HepG2 (cell line): ENCODE results near the gene RGN. TPM values are rescaled to one million over a fixed set of nuclear protein-coding genes. Genes with fewer than 3 reads are reported as not detected.

Source experiments
- EED ChIP-seq: sonication (generic); formaldehyde crosslinking; IDR thresholded peaks from 2 replicates; pipeline ENCODE4 v1.5.0; 2020; ENCODE audit warnings: mild to moderate bottlenecking, missing genetic modification reagents
- FOXC1 ChIP-seq: sonication (generic); formaldehyde crosslinking; IDR thresholded peaks from 2 replicates; pipeline ENCODE4 v1.8.0; 2022; ENCODE audit warnings: mild to moderate bottlenecking, missing genetic modification reagents, borderline replicate concordance
- HNF4A ChIP-seq: sonication (generic); formaldehyde crosslinking; IDR thresholded peaks from 2 replicates; pipeline ENCODE4 v1.4.0; 2020; ENCODE audit warnings: missing genetic modification reagents
- NBN ChIP-seq: fragments of 450-650 bp; conservative IDR thresholded peaks from 2 replicates; pipeline ENCODE4 v1.6.1; 2017
- NFATC3 ChIP-seq: sonication (generic); formaldehyde crosslinking; IDR thresholded peaks from 2 replicates; pipeline ENCODE4 v1.5.1; 2020; ENCODE audit warnings: mild to moderate bottlenecking, missing genetic modification reagents
- NFIC ChIP-seq: IDR thresholded peaks from 2 replicates; pipeline ENCODE4 v1.6.1; 2012; ENCODE audit warnings: mild to moderate bottlenecking, low read length, inconsistent platforms
- PAF1 ChIP-seq: IDR thresholded peaks from 2 replicates; pipeline ENCODE4 v1.6.1; 2016; ENCODE audit warnings: missing genetic modification reagents, missing compliant biosample characterization
- TBX2 ChIP-seq: sonication (generic); formaldehyde crosslinking; IDR thresholded peaks from 2 replicates; pipeline ENCODE4 v1.5.0; 2020; ENCODE audit warnings: missing genetic modification reagents, mild to moderate bottlenecking, borderline replicate concordance
- ZFP41 ChIP-seq: sonication (generic); formaldehyde crosslinking; IDR thresholded peaks from 2 replicates; pipeline ENCODE4 v1.4.0; 2020; ENCODE audit warnings: mild to moderate bottlenecking, missing genetic modification reagents, borderline replicate concordance
- ZKSCAN8 ChIP-seq: IDR thresholded peaks from 2 replicates; pipeline ENCODE4 v1.6.1; 2016; ENCODE audit warnings: borderline replicate concordance, missing genetic modification reagents, missing compliant biosample characterization
- ZNF232 ChIP-seq: sonication (generic); formaldehyde crosslinking; IDR thresholded peaks from 2 replicates; pipeline ENCODE4 v1.4.0; 2020; ENCODE audit warnings: missing genetic modification reagents, borderline replicate concordance
- ZNF317 ChIP-seq: sonication (generic); formaldehyde crosslinking; IDR thresholded peaks from 2 replicates; pipeline ENCODE4 v1.5.0; 2020; ENCODE audit warnings: mild to moderate bottlenecking, missing genetic modification reagents
- ZNF546 ChIP-seq: sonication (generic); formaldehyde crosslinking; conservative IDR thresholded peaks from 2 replicates; pipeline ENCODE4 v1.8.1; 2023; ENCODE audit warnings: mild to moderate bottlenecking, missing genetic modification reagents
- ZNF772 ChIP-seq: sonication (generic); formaldehyde crosslinking; IDR thresholded peaks from 2 replicates; pipeline ENCODE4 v1.5.0; 2020; ENCODE audit warnings: mild to moderate bottlenecking, missing genetic modification reagents
- ZNF850 ChIP-seq: sonication (generic); formaldehyde crosslinking; conservative IDR thresholded peaks from 2 replicates; pipeline ENCODE4 v1.9.0; 2021; ENCODE audit warnings: mild to moderate bottlenecking, missing genetic modification reagents
- polyA plus RNA-seq, 8 experiments: library from polyadenylated mRNA; depleted of rRNA in 3 of 8; stranded (reverse) in 7 of 8; unstranded in 1 of 8; fragments of >200 nt; fragmentation: Illumina TruSeq in 4 of 8; extraction: Trizol in 4 of 8; gene quantifications; 2 replicates each; pipeline versions ENCODE4 v1.2.1 to v1.2.3, GENCODE V29; 2011 to 2016; ENCODE audit warnings: low read depth in 4 of 8, missing spikeins in 1 of 8, mixed read lengths in 1 of 8; ENCODE audit not compliant: insufficient read depth in 1 of 8
- total RNA-seq, 5 experiments: library from RNA; depleted of rRNA; stranded (reverse); fragments of >200 nt; fragmentation: Illumina TruSeq; extraction: Trizol; gene quantifications; 2 replicates each; pipeline ENCODE4 v1.2.3, GENCODE V29; 2016; ENCODE audit warnings: low read depth in 1 of 5
- TF ChIP-seq, protein P1 (sequence below): fragments of 450-650 bp; IDR thresholded peaks from 2 replicates; pipeline ENCODE4 v1.6.1; 2017; ENCODE audit warnings: mild to moderate bottlenecking
- TF ChIP-seq, protein P2 (sequence below): sonication (generic); formaldehyde crosslinking; IDR thresholded peaks from 2 replicates; pipeline ENCODE4 v1.9.0; 2021; ENCODE audit warnings: missing genetic modification reagents, mild to moderate bottlenecking, borderline replicate concordance
- TF ChIP-seq, protein P3 (sequence below): sonication (generic); formaldehyde crosslinking; IDR thresholded peaks from 2 replicates; pipeline ENCODE4 v1.4.0; 2020; ENCODE audit warnings: missing genetic modification reagents, borderline replicate concordance
- TF ChIP-seq, protein P4 (sequence below): sonication (generic); formaldehyde crosslinking; IDR thresholded peaks from 2 replicates; pipeline ENCODE4 v1.5.0; 2020; ENCODE audit warnings: missing genetic modification reagents, mild to moderate bottlenecking, borderline replicate concordance

RGN gene
- total and polyA plus RNA-seq, 2 of the 13 experiments (the other 11 are each of a cell fraction or from before 2014, with no cell fraction given), result 19.6 to 74.4 TPM

DNA sequence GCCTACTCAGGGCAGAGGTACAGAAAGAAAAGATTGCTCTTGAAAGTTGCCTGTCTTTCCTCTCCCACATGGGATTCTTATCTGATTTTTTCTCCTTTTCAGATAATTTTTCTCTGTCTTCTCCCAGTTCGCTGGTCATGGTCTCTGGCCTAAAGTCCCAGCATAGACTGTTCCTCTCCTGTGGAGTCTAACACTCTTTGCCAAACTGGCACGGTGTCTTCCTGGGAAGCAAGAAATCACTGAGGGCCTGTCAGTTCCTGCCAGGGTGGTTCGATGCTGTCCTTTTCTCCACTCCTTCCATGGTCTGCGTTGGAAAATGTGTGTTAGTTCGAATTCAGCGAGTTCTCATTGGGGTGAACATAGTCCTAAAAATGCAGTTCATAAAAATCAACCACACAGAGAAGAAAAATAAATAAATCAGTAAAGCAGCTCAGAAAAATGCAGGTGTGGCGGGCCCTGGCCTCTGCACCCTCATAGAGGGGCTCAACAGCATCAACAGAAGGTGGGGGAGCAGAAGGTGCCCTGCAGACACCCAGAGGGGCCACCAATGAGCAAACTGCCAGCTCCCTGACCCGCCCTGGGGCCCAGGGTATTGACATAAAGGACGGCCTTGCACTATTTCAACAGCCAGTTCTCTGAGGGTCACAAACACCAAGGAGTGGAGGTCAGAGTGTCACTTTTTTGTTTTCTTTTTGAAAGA lies 2.1 kb downstream of the RGN start (continued):
- TF ChIP-seq, protein P1, sequence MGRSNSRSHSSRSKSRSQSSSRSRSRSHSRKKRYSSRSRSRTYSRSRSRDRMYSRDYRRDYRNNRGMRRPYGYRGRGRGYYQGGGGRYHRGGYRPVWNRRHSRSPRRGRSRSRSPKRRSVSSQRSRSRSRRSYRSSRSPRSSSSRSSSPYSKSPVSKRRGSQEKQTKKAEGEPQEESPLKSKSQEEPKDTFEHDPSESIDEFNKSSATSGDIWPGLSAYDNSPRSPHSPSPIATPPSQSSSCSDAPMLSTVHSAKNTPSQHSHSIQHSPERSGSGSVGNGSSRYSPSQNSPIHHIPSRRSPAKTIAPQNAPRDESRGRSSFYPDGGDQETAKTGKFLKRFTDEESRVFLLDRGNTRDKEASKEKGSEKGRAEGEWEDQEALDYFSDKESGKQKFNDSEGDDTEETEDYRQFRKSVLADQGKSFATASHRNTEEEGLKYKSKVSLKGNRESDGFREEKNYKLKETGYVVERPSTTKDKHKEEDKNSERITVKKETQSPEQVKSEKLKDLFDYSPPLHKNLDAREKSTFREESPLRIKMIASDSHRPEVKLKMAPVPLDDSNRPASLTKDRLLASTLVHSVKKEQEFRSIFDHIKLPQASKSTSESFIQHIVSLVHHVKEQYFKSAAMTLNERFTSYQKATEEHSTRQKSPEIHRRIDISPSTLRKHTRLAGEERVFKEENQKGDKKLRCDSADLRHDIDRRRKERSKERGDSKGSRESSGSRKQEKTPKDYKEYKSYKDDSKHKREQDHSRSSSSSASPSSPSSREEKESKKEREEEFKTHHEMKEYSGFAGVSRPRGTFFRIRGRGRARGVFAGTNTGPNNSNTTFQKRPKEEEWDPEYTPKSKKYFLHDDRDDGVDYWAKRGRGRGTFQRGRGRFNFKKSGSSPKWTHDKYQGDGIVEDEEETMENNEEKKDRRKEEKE, result no peak
- TF ChIP-seq PAF1 (CRISPR knock-in tag) (no peak), HNF4A (CRISPR knock-in tag) (peak; percentile 91), TBX2 (CRISPR knock-in tag) (peak; percentile 95), FOXC1 (no peak), EED (no peak), NBN (no peak), ZKSCAN8 (CRISPR knock-in tag) (no peak), ZNF850 (CRISPR knock-in tag) (no peak), NFIC (peak; percentile 76; the same call in 1 of the 2 replicates), ZNF232 (CRISPR knock-in tag) (no peak), ZNF772 (CRISPR knock-in tag) (no peak), ZNF546 (CRISPR knock-in tag) (no peak), ZFP41 (CRISPR knock-in tag) (no peak), ZNF317 (CRISPR knock-in tag) (no peak), NFATC3 (CRISPR knock-in tag) (no peak)
- TF ChIP-seq, protein P2, sequence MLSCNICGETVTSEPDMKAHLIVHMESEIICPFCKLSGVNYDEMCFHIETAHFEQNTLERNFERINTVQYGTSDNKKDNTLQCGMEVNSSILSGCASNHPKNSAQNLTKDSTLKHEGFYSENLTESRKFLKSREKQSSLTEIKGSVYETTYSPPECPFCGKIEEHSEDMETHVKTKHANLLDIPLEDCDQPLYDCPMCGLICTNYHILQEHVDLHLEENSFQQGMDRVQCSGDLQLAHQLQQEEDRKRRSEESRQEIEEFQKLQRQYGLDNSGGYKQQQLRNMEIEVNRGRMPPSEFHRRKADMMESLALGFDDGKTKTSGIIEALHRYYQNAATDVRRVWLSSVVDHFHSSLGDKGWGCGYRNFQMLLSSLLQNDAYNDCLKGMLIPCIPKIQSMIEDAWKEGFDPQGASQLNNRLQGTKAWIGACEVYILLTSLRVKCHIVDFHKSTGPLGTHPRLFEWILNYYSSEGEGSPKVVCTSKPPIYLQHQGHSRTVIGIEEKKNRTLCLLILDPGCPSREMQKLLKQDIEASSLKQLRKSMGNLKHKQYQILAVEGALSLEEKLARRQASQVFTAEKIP (CRISPR knock-in tag), result no peak
- TF ChIP-seq, protein P3, sequence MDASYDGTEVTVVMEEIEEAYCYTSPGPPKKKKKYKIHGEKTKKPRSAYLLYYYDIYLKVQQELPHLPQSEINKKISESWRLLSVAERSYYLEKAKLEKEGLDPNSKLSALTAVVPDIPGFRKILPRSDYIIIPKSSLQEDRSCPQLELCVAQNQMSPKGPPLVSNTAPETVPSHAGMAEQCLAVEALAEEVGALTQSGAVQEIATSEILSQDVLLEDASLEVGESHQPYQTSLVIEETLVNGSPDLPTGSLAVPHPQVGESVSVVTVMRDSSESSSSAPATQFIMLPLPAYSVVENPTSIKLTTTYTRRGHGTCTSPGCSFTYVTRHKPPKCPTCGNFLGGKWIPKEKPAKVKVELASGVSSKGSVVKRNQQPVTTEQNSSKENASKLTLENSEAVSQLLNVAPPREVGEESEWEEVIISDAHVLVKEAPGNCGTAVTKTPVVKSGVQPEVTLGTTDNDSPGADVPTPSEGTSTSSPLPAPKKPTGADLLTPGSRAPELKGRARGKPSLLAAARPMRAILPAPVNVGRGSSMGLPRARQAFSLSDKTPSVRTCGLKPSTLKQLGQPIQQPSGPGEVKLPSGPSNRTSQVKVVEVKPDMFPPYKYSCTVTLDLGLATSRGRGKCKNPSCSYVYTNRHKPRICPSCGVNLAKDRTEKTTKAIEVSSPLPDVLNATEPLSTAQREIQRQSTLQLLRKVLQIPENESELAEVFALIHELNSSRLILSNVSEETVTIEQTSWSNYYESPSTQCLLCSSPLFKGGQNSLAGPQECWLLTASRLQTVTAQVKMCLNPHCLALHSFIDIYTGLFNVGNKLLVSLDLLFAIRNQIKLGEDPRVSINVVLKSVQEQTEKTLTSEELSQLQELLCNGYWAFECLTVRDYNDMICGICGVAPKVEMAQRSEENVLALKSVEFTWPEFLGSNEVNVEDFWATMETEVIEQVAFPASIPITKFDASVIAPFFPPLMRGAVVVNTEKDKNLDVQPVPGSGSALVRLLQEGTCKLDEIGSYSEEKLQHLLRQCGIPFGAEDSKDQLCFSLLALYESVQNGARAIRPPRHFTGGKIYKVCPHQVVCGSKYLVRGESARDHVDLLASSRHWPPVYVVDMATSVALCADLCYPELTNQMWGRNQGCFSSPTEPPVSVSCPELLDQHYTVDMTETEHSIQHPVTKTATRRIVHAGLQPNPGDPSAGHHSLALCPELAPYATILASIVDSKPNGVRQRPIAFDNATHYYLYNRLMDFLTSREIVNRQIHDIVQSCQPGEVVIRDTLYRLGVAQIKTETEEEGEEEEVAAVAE (CRISPR knock-in tag), result no peak
- TF ChIP-seq, protein P4, sequence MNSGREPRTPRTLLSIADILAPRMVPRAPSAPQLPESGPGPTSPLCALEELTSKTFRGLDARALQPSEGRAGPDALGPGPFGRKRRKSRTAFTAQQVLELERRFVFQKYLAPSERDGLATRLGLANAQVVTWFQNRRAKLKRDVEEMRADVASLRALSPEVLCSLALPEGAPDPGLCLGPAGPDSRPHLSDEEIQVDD (CRISPR knock-in tag), result no peak
